Bronchial epithelial cell (primary cell): ENCODE results near the gene KASH5. TPM values are rescaled to one million over a fixed set of nuclear protein-coding genes. Genes with fewer than 3 reads are reported as not detected.
A peak's percentile ranks its signal among the peaks of the same experiment; 100 is the strongest.
"Not testable (repeated sequence)": the region's sequence is repeated elsewhere in the genome, so short reads cannot be mapped to it uniquely, and the experiment has no call there.

Experiments
- DNase-seq: peaks from one replicate; pipeline ENCODE4 v3.0.0-alpha.2; 2010; ENCODE audit warnings: low read depth
- FAIRE-seq: peaks from 2 replicates; lab custom pipeline; 2011; peaks lifted over from hg19 to GRCh38; lab: Jason Lieb, UNC
- H3K27me3 ChIP-seq: 2 replicates; pipeline ENCODE4 v1.5.1; 2011; ENCODE audit warnings: low read length; ENCODE audit not compliant: control insufficient read depth, insufficient read depth
- H3K36me3 ChIP-seq: 2 replicates; pipeline ENCODE4 v1.5.1; 2011; ENCODE audit warnings: low read length; ENCODE audit not compliant: control insufficient read depth, insufficient read depth
- H3K4me3 ChIP-seq: 2 replicates; pipeline ENCODE4 v1.5.1; 2011; ENCODE audit warnings: mild to moderate bottlenecking, low read depth, low read length, control low read depth
- CTCF ChIP-seq: IDR thresholded peaks from 2 replicates; pipeline ENCODE4 v1.5.1; 2011; ENCODE audit warnings: mild to moderate bottlenecking, moderate library complexity, low read length, control low read depth, inconsistent platforms; ENCODE audit not compliant: insufficient read depth, severe bottlenecking
- total RNA-seq: library from RNA; depleted of rRNA; stranded (reverse); fragments of >200 nt; gene quantifications from 2 replicates; pipeline ENCODE4 v1.2.1, GENCODE V29; 2014

The KASH5 gene
- total RNA-seq, 1 donor from 2014 or later, result not detected

- H3K27me3 ChIP-seq, result peaks cover 38% of the 10 kb centered on the region
- FAIRE-seq, result no peak
- H3K4me3 ChIP-seq, result no peak overlapping the region
Observed at GRCh38 chr19:49441960-49442350, 53.9 kb downstream of the KASH5 start.

DNA sequence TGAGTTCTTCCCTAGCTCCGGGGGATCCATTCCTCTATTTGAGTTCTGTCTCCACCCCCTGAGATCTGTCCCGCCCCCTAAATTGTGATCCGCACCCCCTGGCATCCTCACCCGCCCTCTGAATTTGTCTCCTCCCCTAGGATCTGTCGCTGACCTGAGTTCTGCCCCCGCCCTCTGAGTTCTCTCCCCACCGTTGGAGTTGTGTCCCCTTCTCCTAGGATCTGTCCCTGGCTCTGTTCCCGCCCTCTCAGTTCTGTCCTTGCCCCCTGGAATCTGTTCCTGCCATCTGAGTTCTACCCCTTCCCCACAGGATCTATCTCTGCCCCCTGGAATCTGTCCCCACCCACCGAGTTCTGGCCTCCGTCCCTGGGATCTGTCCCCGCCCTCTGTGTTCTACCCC lies 54.3 kb downstream of the KASH5 start:
- TF ChIP-seq CTCF, result no peak
- no peak for DNase-seq

More at GRCh38 chr19:49441960-49442350, 53.9 kb downstream of the KASH5 start:
- H3K36me3 ChIP-seq, result peaks cover 5% of the 10 kb centered on the region
- no peak for TF ChIP-seq CTCF
- no peak for DNase-seq

DNA sequence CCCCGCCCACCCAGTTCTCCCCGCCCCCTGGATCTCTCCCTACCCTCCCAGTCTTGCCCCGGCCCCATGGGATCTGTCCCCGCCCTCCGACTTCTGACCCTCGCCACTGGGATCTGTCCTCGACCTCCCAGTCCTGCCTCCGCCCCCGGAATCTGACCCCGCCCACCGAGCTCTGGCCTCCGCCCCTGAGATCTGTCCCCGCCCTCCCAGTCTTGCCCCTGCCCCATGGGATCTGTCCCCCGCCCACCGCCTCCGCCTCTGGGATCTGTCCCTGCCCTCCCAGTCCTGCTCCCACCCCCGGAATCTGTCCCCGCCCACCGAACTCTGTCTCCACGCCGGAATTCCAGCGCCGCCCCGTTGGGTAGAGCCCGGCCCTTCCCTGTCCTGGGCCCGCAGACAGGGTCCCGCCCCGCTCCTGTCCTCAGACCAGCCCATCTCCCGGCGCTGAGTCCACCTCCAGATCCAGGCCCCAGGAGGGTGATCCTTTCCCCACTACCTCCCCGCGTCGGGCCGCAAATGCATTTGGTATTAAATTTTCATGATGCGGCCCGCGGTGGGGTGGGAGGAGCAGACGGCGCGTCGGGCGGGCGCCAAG lies 54.8 kb downstream of the KASH5 start:
- TF ChIP-seq CTCF, result no peak
- H3K4me3 ChIP-seq, result peak overlapping the region; percentile 71
- no peak for FAIRE-seq
- peak; percentile 77 for DNase-seq
- peaks cover 9% of the 10 kb centered on the region for H3K36me3 ChIP-seq
- peaks cover 31% of the 10 kb centered on the region for H3K27me3 ChIP-seq

More for the DNA sequence above, 54.3 kb downstream of the KASH5 start:
- Histone ChIP-seq H3K36me3 (peaks cover 9% of the 10 kb centered on the region), H3K27me3 (peaks cover 36% of the 10 kb centered on the region), H3K4me3 (peak overlapping the region; percentile 71)
- FAIRE-seq, result no peak

GRCh38 chr19:49443366-49444099 lies 55.5 kb downstream of the KASH5 start:
- peak; percentile 78 for DNase-seq
- TF ChIP-seq CTCF, result peak; percentile 91
- Histone ChIP-seq H3K4me3 (peak overlapping the region; percentile 71), H3K27me3 (peaks cover 25% of the 10 kb centered on the region), H3K36me3 (peaks cover 15% of the 10 kb centered on the region)
- peak; percentile 64 for FAIRE-seq

DNA sequence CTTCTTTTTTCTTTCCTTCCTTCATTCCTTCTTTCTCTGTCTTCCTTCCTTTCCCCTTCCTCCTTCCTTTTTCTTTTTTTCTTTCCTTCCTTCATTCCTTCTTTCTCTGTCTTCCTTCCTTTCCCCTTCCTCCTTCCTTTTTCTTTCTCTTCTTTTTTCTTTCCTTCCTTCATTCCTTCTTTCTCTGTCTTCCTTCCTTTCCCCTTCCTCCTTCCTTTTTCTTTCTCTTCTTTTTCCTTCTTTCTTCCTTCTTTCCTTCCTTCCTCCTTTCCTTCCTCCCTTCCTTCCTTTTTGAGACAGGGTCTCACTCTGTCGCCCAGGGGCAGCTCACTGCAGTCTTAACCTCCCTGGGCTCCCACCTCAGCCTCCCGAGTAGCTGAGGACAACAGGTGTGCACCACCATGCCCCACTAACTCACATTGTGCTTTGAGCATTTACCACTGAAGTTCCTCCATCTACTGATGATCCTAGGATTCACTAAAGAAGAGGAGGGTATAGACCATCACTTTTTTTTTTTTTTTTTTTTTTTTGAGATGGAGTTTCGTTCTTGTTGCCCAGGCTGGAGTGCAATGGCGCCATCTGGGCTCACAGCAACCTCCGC lies 56.2 kb downstream of the KASH5 start:
- not testable (repeated sequence) for FAIRE-seq, DNase-seq, H3K4me3 ChIP-seq
- H3K27me3 ChIP-seq, result peaks cover 19% of the 10 kb centered on the region
- H3K36me3 ChIP-seq, result peaks cover 15% of the 10 kb centered on the region

GRCh38 chr19:49445997-49446396 lies 57.9 kb downstream of the KASH5 start:
- H3K27me3 ChIP-seq, result peaks cover 8% of the 10 kb centered on the region
- TF ChIP-seq CTCF, result no peak
- no peak overlapping the region for H3K4me3 ChIP-seq
- FAIRE-seq, result no peak
- H3K36me3 ChIP-seq, result peaks cover 15% of the 10 kb centered on the region
- no peak for DNase-seq
